Brain microvascular endothelial cell (primary cell): ENCODE data around the gene TCHHL1.

Experiments used
- DNase-seq: peaks from one replicate; pipeline ENCODE4 v3.0.0-alpha.2; 2020
- H3K27ac ChIP-seq: fragments of 250-450 bp; sonication (Bioruptor Pico); 2 replicates; pipeline ENCODE4 v1.5.1; 2020; ENCODE audit warnings: mild to moderate bottlenecking, moderate library complexity
- H3K27me3 ChIP-seq: fragments of 250-450 bp; sonication (Bioruptor Pico); replicated peaks from 2 replicates; pipeline ENCODE4 v1.5.1; 2020; ENCODE audit warnings: mild to moderate bottlenecking
- H3K36me3 ChIP-seq: fragments of 250-450 bp; sonication (Bioruptor Pico); replicated peaks from 2 replicates; pipeline ENCODE4 v1.5.1; 2020; ENCODE audit warnings: mild to moderate bottlenecking
- H3K4me3 ChIP-seq: 2 replicates; pipeline ENCODE4 v1.5.1; 2011; ENCODE audit warnings: low read depth, mild to moderate bottlenecking, control low read depth, low read length, moderate library complexity
- CTCF ChIP-seq: IDR thresholded peaks from 2 replicates; pipeline ENCODE4 v1.5.1; 2011; ENCODE audit warnings: low read depth, mild to moderate bottlenecking, moderate library complexity, low read length, control low read depth, inconsistent platforms; ENCODE audit errors: missing control alignments
- in situ Hi-C: cut with HindIII; loops from 2 replicates; pipeline ENCODE4 v1.10.0; 2017; ENCODE audit warnings: low sequenced_read_pairs, low pct_ligation_motif_present

TCHHL1 gene

GRCh38 chr1:152089014-152089674 lies at the start of gene TCHHL1:
TCHHL1 (minus strand) TSS chr1:152089064; CDS start chr1:152088143, 921 bp downstream.
- H3K27ac ChIP-seq: no peak within 1 kb of the TSS
- no peak for TF ChIP-seq CTCF
- no peak for DNase-seq
- in situ Hi-C loops: no loop called here
- no peaks in the 10 kb centered on the region for H3K36me3 ChIP-seq
- no peaks in the 10 kb centered on the region for H3K27me3 ChIP-seq
- no peak within 1 kb of the TSS for H3K4me3 ChIP-seq

- no peak for TF ChIP-seq CTCF
- Histone ChIP-seq H3K27me3 (peaks cover 6% of the 10 kb centered on the region), H3K36me3 (no peaks in the 10 kb centered on the region), H3K4me3 (no peak overlapping the region), H3K27ac (no peak overlapping the region)
- no peak for DNase-seq
- in situ Hi-C loops: no loop called here
Measured at GRCh38 chr1:152137215-152137614, 48.4 kb upstream of the TCHHL1 start.

- in situ Hi-C loops: no loop called here
- no peak overlapping the region for H3K27ac ChIP-seq
- H3K27me3 ChIP-seq: peaks cover 6% of the 10 kb centered on the region
- H3K4me3 ChIP-seq: no peak overlapping the region
- TF ChIP-seq CTCF: no peak
- H3K36me3 ChIP-seq: no peaks in the 10 kb centered on the region
- no peak for DNase-seq
Measured at GRCh38 chr1:152130186-152130585, 41.3 kb upstream of the TCHHL1 start.

GRCh38 chr1:152127673-152128072 lies 38.8 kb upstream of the TCHHL1 start:
- Histone ChIP-seq H3K4me3 (no peak overlapping the region), H3K27ac (no peak overlapping the region)
- DNase-seq: no peak

GRCh38 chr1:152125834-152126443 lies 37.1 kb upstream of the TCHHL1 start:
- Histone ChIP-seq H3K4me3 (no peak overlapping the region), H3K27ac (no peak overlapping the region), H3K27me3 (peaks cover 6% of the 10 kb centered on the region), H3K36me3 (no peaks in the 10 kb centered on the region)
- no peak for TF ChIP-seq CTCF
- no peak for DNase-seq
- in situ Hi-C loops: no loop called here

More at GRCh38 chr1:152127673-152128072, 38.8 kb upstream of the TCHHL1 start:
- peaks cover 6% of the 10 kb centered on the region for H3K27me3 ChIP-seq
- no peak for TF ChIP-seq CTCF
- no peaks in the 10 kb centered on the region for H3K36me3 ChIP-seq
- in situ Hi-C loops: no loop called here
